Activated CD4-positive, CD25-positive, alpha-beta regulatory T cell (primary cell): ENCODE results near the gene RHBDD2.
A peak's percentile ranks its signal among the peaks of the same experiment; 100 is the strongest.
"Not testable (repeated sequence)": the region's sequence is repeated elsewhere in the genome, so short reads cannot be mapped to it uniquely, and the experiment has no call there.

Experiments used
- DNase-seq, 4 experiments: peaks; one replicate each; lab custom pipeline; 2025; lab: John Stamatoyannopoulos, UW

The RHBDD2 gene

GRCh38 chr7:75866489-75867389 is 12.1 kb upstream of the RHBDD2 start:
- peak in 2 of 4 experiments; percentile 13 to 20 for DNase-seq

- no peak for DNase-seq
These were observed 11.5 kb upstream of the RHBDD2 start for GRCh38 chr7:75867390-75867717.

DNA sequence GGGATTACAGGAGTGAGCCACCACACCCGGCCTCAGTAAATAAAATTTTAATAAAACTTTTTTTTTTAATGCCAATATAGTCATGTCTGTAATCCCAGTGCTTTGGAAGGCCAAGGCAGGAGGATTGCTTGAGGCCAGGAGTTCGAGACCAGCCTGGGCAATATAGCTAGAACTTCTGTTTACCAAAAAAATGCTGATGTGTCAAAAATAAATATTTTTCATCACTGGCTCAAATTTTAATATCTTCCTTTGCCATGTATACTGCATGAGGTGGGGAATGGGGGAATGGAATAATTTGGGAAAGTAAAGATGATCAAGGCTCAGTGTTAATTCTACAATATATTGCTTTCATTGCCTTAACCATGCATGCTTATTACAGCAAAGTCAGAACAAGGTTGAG is 10.7 kb upstream of the RHBDD2 start:
- DNase-seq: no peak

GRCh38 chr7:75869776-75870379 is 9.0 kb upstream of the RHBDD2 start:
- DNase-seq: no peak

DNA sequence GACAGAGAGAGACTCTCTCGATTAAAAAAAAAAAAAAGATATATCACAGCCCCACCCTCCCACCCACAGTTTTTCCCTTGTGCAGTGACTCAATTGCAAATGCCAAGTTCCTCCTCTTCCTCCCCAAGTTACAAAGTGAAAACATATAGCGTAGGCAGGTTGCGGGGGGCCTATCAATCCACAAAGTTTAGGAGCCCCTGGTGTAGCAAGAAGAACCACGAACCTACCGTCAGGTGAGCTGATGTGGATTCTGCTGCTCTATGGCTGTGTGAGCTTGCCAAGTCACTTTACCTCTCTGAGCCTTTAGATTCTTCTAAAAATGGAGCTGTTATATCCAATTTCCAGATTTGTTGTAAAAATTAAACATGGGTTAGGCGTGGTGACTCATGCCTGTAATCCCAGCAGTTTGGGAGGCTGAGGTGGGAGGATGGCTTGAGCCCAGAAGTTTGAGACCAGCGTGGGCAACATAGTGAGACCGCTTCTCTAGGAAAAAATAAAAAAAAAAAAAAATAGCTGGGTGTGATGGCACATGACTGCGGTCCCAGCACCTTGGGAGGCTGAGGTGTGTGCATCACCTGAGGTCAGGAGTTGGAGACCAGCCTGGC is 8.2 kb upstream of the RHBDD2 start:
- DNase-seq: no peak

GRCh38 chr7:75872073-75872782 is 6.6 kb upstream of the RHBDD2 start:
- DNase-seq: no peak

GRCh38 chr7:75874180-75874579 is 4.7 kb upstream of the RHBDD2 start:
- not testable (repeated sequence) for DNase-seq

- DNase-seq: no peak
These were observed 3.4 kb upstream of the RHBDD2 start for GRCh38 chr7:75875113-75876080.

- DNase-seq: no peak
These were observed 2.5 kb upstream of the RHBDD2 start for GRCh38 chr7:75876126-75876881.

DNA sequence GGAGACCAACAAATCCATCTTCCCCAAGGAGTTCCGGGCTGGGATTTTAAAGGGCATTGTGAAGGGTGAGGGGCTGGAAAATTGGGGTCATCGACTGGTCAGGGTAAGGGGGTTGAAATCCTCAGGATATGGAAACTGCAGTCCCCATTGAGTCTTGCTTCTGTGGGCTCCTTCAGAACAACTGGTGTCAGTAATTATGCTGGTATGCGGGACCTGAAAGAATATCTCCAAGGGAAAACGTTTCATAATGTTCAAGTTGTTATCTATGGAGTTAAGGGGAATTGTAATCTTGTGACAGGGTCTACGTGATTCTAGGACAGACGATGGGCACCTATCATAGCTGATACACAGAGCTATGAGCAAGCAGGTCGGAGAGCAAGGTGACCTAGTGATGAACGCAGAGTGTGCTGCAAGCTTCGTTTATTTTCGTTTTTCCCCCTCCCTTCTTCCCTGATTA is 494 bp upstream of the RHBDD2 start:
- no peak for DNase-seq

DNA sequence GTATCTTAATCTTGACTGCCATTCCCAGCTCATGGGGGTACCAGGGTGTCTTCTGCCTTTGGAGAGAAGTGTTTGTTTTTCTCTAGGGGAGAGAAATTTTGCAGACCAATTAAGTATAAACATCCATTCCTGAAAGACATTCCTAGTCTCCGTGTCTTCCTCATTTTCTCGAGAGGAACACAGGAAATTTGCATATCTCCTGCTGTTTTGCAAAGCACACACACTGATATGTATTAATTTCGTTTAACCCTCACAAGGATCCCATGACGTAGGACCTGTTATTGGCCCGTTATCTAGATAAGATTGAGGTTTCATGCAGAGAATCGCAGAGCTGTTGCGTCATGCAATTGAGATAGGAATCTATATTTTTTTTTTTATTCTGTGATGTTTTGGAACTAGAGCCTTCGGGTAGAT is 944 bp downstream of the RHBDD2 start:
- no peak for DNase-seq

DNA sequence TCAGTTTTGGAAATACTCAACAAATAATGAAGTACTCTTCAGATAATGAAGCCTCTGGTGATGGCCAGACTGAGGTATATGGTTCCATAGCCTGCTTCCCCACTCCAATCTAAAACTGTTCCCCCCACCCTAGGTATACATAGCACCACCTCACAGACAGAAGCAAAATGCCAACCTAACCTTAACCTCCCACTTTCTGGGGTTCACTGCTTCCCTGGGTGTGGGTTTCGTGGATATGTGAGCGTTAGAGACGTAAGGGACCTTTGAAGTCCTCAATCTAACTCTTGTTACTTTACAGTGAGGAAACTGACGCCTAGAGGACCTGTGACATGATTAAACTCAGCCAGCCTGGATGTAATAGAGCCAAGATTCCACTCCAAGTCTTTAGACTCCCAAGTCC is 1.4 kb downstream of the RHBDD2 start:
- DNase-seq: no peak

DNA sequence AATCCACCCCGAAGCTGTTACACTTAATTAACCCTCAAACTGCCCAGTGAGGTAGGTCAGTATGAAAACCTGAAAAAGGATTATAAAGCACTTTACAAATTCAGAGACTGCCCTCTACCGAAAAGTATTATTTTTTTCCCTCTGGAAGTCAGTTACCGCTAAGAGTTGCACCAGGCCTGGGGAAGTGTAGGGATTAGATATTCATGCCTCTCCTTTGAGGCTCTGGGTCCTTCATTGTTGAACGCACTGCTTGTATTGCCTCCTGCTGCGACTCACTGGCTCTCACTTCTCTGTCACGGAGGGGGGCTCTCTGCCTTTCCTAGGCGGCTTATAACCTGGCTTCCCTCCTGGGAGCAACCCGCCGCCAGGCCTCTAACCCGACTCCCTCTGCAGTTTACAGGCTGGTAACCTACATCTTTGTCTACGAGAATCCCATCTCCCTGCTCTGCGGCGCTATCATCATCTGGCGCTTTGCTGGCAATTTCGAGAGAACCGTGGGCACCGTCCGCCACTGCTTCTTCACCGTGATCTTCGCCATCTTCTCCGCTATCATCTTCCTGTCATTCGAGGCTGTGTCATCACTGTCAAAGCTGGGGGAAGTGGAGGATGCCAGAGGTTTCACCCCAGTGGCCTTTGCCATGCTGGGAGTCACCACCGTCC is 2.7 kb downstream of the RHBDD2 start:
- DNase-seq: no peak

- not testable (repeated sequence) for DNase-seq
These were observed 4.5 kb downstream of the RHBDD2 start for GRCh38 chr7:75883265-75883824.

DNA sequence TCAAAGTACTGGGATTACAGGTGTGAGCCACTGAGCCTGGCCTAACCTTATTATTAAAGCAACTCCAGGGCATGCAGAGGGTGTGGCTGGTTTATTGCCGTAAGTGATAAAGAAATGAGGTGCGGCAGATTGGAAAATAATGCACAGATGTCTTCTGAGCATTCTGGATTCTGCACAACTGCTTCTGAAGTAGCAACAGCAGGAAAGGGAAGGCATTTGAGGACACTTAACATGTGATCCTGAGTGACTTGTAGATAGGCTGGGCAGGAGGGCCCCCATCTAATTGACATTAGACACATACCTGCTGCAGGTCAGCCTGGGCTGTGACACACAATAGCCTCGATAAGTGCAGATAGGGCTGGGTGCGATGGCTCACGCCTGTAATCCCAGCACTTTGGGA is 5.6 kb downstream of the RHBDD2 start:
- DNase-seq: no peak

DNA sequence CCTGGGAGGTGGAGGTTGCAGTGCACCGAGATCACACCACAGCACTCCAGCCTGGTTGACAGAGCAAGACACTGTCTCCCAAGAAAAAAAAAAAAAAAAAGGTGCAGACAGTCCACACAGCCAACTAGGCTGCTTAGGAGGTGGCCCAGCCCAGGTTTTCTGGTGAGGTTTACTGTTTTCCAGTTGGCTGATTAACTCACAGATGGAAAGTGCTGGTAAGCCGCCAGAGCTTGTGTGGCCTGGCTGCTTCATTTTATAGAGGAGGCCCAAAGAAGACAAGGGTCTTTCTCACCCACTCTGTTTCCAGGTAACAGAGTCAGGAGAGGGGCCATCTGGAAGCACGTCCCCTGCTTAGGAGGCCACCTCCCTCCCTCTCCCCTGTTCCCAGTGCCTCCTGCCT is 6.2 kb downstream of the RHBDD2 start:
- DNase-seq: no peak

- no peak for DNase-seq
These were observed 9.0 kb downstream of the RHBDD2 start for GRCh38 chr7:75887669-75888369.

- DNase-seq: no peak
These were observed 9.8 kb downstream of the RHBDD2 start for GRCh38 chr7:75888464-75889222.
